ENCODE results near the gene METRN.

Gene METRN

GRCh38 chr16:711084-711483 lies 3.8 kb upstream of the METRN start:
- DNase-seq, result no peak

GRCh38 chr16:711548-712320 lies 3.2 kb upstream of the METRN start:
- DNase-seq, result peak; percentile 82

- DNase-seq, result peak; percentile 37
Observed at GRCh38 chr16:712740-713250, 2.1 kb upstream of the METRN start.

- no peak for DNase-seq
Observed at GRCh38 chr16:714079-714478, 839 bp upstream of the METRN start.

- DNase-seq, result no peak
Observed at GRCh38 chr16:715477-716199, 720 bp downstream of the METRN start.

GRCh38 chr16:716200-716568 lies 1.3 kb downstream of the METRN start:
- no peak for DNase-seq

- DNase-seq, result no peak
Observed at GRCh38 chr16:716768-717325, 1.9 kb downstream of the METRN start.

GRCh38 chr16:717450-718245 lies 2.7 kb downstream of the METRN start:
- DNase-seq, result no peak

GRCh38 chr16:718389-718788 lies 3.5 kb downstream of the METRN start:
- no peak for DNase-seq

- DNase-seq, result no peak
Observed at GRCh38 chr16:718922-719321, 4.0 kb downstream of the METRN start.

GRCh38 chr16:719815-720446 lies 5.0 kb downstream of the METRN start:
- no peak for DNase-seq

GRCh38 chr16:720447-720989 lies 5.6 kb downstream of the METRN start:
- DNase-seq, result no peak

GRCh38 chr16:720990-721764 lies 6.3 kb downstream of the METRN start, which contains the start of gene ANTKMT:
Gene ANTKMT, plus strand, starts transcription at chr16:721146. Its CDS starts 129 bp downstream, at chr16:721275.
- DNase-seq, result peak; percentile 59

- no peak for DNase-seq
Observed at GRCh38 chr16:721765-722540, 7.0 kb downstream of the METRN start.

- no peak for DNase-seq
Observed at GRCh38 chr16:722835-723633, 8.1 kb downstream of the METRN start.

- DNase-seq, result no peak
Observed at GRCh38 chr16:723695-724094, 8.8 kb downstream of the METRN start.

GRCh38 chr16:724188-725040 lies 9.5 kb downstream of the METRN start:
- DNase-seq, result no peak

- DNase-seq, result no peak
Observed at GRCh38 chr16:725041-725376, 10.1 kb downstream of the METRN start.

Data from T-helper 9 cell (primary cell).